Measurements from ENCODE around the gene DMRTB1. TPM values are rescaled to one million over a fixed set of nuclear protein-coding genes. Genes with fewer than 3 reads are reported as not detected.

Gene DMRTB1
- total and polyA plus RNA-seq, 9 of the 15 experiments (the other 6 are each of a cell fraction or from before 2014, with no cell fraction given) = 0.06 to 0.35 (median 0.13) TPM; not detected in 3

DNA sequence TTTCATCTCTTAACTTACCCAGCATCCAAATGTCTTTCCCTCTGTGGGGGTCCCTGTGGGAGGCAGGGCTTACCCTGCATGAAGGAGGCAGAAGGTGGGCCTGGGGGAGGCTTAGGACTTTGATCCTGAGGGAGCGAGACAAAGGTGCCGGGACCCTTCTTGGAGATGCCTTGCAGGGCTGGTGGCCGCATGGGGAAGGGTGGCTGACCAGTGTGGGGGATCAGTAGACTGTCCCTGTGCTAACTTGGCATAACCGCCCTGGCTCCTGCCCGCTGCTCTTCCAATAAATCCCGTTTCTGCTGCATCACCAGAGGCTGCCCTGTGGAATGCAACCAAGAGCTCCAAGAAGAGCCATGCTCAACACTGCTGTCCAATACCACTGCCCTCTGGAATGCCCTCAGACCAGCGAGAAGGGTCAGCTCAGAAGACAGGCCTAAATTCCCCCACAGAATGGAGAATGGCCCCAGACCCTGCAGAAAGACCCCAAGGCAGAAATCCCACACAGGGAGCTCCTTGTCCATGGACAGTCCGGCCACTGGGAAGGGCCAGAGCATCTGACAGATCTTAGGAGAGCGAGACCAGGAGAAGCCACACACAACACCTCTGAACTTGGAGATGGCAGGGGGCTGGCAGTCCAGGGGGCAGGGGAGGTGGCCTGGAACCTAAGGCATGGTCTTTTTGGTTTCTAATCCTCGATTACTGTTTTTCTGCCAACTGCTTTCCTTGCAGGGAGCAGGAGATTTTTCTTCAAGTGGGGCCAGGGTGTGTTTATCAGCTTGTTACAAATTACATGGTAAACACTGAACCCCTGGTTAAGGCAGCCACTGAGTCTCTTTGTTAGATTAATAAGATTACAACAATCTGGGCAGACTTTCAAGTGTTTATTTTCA lies 46.7 kb upstream of the DMRTB1 start (continued):
- no peak for TF ChIP-seq HNRNPLL (IDR thresholded peaks at IDR 0.05; ENCODE audit: low read depth, low read length, poor library complexity, severe bottlenecking)

DNA sequence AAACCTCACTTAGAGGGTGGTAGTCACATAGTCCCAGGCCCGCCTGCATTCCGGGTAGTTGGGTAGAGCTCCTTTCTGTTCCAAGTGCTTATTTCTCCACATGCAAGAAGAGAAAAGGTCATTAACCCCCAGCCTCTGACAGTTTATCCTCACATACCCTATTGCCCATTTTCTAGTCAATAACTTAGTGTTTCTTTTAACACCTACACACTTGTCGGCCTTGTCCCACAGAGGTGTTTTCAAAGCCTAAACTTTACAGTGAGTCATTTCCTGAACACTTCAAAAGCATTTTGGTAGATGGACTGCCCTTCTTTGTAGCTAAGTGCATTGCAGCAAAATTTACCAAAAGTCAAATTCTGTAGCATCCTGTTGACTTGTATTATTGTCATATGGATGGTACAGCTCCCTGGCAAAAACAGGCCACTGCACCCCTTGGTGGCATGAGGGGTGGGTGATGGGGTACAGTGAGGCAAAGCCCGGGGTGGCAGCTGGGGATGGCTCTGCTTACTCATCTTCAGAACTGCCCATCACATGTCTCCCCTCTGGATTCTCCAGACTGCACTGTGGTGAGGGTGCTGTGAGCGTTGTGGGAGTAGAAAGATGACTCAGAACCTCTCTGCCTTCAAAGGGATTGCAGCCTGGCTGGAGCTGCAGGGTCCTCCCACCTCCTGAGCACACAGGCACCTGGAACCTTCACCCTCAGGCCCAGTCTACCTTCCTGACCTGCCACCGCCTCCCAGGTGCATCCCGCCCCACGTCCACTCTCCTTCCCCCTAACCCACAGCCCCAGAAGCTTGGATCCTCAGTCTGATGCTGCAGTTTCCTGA lies 45.8 kb upstream of the DMRTB1 start:
- H3K9me1 ChIP-seq (ENCODE audit: control insufficient read depth, insufficient read depth, low read length) = no peaks in the 10 kb centered on the region
- peak; percentile 28; the same call in 1 of the 3 replicates for ATAC-seq
- H4K20me1 ChIP-seq (replicated peaks; ENCODE audit: control insufficient read depth, insufficient read depth, low read length) = peaks cover 8% of the 10 kb centered on the region
- BruUV-seq (replicated peaks) = no TSS peak
- WGBS (ENCODE audit: insufficient coverage, low coverage, missing lambda C conversion rate) = 1% methylated on average over 8 of the region's 8 CpGs
- no peaks in the 10 kb centered on the region for H3K79me2 ChIP-seq (ENCODE audit: control insufficient read depth, insufficient read depth, low read length)
- no peaks in the 10 kb centered on the region for H3K36me3 ChIP-seq (ENCODE audit: control insufficient read depth, insufficient read depth, low read length)
- no peaks in the 10 kb centered on the region; a peak in 1 of 5 replicates for H3K4me1 ChIP-seq (replicated peaks in 1 of 2; ENCODE audit: control insufficient read depth in 2 of 2, insufficient read depth in 2 of 2, low read length in 2 of 2)
- H3K4me2 ChIP-seq (ENCODE audit: insufficient read depth, low read length) = no peak overlapping the region
- FAIRE-seq = no peak
- in situ Hi-C loops (cut with MboI) = no loop called here
- H3K9ac ChIP-seq (ENCODE audit: insufficient read depth in 1 of 2, low read depth in 2 of 2, low read length in 2 of 2) = no peak overlapping the region
- no peak overlapping the region for H3K4me3 ChIP-seq
- H3K9me3 ChIP-seq (replicated peaks; ENCODE audit: control insufficient read depth, insufficient read depth, low read depth, low read length) = no peaks in the 10 kb centered on the region
- POLR2A ChIA-PET = interaction anchor here (0.6 to 1.4 kb wide), 2 partner anchors 9 to 282 kb away, joined by 3 to 7 read pairs; no protein-coding TSS in a partner anchor
- CTCF ChIA-PET (ENCODE audit: low intra/inter-chr PET ratio) = no interaction called here
- H2AFZ ChIP-seq (ENCODE audit: low read depth, low read length) = no peak overlapping the region
- DNase-seq (ENCODE audit: extremely low read depth in 1 of 4, low spot score in 3 of 4) = no peak
- H3K27me3 ChIP-seq (ENCODE audit: control insufficient read depth in 2 of 2, insufficient read depth in 2 of 2, low read length in 2 of 2) = peaks cover 75% of the 10 kb centered on the region in 2 experiments
- TF ChIP-seq GTF3C2 (IDR thresholded peaks at IDR 0.05; ENCODE audit: borderline replicate concordance, extremely low read depth, insufficient read length) = no peak
- peak; percentile 53 for TF ChIP-seq FOSL1 (tag; conservative IDR thresholded peaks at IDR 0.05)
- no peak for TF ChIP-seq HNRNPK (IDR thresholded peaks at IDR 0.05; ENCODE audit: low read depth, low read length, poor library complexity, severe bottlenecking)
- no peak for TF ChIP-seq ZNF696 (CRISPR knock-in tag; conservative IDR thresholded peaks at IDR 0.05)
- TF ChIP-seq TSC22D4 (tag; IDR thresholded peaks at IDR 0.05) = no peak
- H3K27ac ChIP-seq (ENCODE audit: extremely low read depth, low read depth, low read length) = no peak overlapping the region
- intact Hi-C loops (cut with micrococcal nuclease) = no loop called here

Measured in K562 (cell line).